Ramos (cell line): Measurements from ENCODE around the gene MALSU1.

Experiments
- in situ Hi-C: fragments of 300-500 bp; cut with MboI; formaldehyde crosslinking; loops from one replicate; pipeline ENCODE4 v1.14.3; 2022; ENCODE audit warnings: low sequenced_read_pairs; ENCODE audit not compliant: unreplicated experiment

The MALSU1 gene

DNA sequence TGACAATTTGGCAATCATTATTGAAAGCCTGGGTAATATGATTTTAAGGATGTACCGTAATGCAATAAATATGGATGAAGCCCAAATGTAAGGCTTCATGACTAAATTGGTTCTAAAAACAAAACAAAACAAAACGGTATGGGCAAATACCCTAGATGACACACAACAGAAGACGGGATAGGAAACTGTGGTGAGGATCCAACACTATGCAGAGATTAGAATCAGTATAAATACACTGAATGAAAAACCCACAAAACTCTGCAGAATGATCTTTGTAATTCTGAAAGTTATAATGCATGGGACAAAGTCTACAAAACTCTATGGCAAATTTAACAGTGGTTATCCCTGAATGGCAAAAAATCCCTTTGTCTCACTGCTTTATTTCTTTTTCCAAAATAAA, 57.6 kb downstream of the MALSU1 start:
- in situ Hi-C loops: no loop called here

DNA sequence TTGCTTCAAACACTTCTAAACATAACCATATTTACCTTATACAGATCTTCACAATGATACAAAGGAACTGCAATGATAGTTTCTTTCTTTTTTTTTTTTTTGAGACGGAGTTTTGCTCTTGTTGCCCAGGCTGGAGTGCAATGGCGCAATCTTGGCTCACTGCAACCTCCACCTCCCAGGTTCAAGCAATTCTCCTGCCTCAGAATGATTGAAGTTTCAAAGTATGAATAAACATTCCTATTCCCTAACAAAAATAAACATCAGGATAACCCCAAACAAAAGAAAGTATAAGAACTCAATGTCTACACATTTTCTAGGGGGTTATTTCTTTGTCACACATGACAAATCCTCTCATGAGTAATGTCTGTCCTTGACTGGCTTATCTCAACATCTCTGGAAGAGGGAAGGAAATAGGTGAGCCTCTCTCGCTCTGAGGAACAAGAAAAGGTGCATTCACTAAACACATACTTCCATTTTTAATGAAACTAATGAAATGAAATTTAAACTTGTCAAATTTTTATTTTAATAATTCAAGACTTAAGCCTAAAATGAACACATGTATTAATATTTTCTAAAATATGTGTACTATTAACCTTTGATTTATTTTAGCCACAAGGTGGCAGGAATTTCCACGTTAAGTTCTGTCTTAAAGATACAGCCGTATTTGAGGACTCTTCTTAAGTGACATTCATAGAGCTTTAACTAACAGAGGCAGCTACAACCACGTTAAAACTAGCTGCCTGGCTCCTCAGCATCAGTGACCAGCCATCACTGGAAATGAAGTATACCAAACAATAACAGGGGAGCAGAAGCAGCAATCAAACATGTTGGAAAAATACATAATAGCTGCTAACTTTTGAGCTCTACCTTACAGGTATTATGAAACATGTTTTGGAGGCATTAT, 58.3 kb downstream of the MALSU1 start:
- in situ Hi-C loops: no loop called here

DNA sequence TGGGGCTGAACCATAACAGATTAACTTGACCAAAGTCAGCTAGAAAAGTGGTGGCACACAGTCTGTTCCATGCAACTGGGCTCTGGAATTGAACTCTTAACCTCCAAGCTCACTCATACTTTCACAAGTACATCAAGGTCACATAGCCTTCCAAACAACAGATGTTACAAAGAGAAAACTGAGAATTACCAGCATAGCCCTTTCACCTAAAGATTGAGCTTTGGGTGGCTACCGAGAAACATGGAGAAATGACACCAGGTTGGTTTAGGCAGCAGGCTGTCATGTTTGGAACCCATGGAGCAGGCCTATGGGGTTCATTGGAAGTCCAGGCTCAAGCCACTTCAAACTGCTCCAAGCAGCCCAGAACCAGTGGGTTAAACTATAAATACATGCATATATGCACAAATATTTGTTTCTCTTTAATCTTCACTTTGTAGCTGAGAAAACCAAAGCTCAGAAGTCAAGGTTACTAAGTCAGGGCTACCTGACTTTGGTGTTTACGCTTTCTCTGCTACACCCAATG, 59.1 kb downstream of the MALSU1 start:
- in situ Hi-C loops: no loop called here
